Measurements from ENCODE around the gene CRYGN. TPM values are rescaled to one million over a fixed set of nuclear protein-coding genes. Genes with fewer than 3 reads are reported as not detected.

CRYGN gene
- total and polyA plus RNA-seq, 4 donors = under 0.01 to 0.02 TPM; not detected in 2

- H3K9ac ChIP-seq (ENCODE audit: low read depth in 1 of 2, low read length in 2 of 2) = no peak overlapping the region
- no peak overlapping the region for H3K4me3 ChIP-seq (ENCODE audit: low read depth in 1 of 3, low read length in 3 of 3)
- H3K9me3 ChIP-seq (ENCODE audit: control insufficient read depth in 4 of 4, low read length in 3 of 4) = no peaks in the 10 kb centered on the region
- H3K27me3 ChIP-seq (ENCODE audit: control insufficient read depth in 4 of 4, insufficient read depth in 4 of 4, low read length in 3 of 4) = no peaks in the 10 kb centered on the region
- 91% methylated on average over 2 of the region's 2 CpGs for WGBS
- H3K36me3 ChIP-seq (ENCODE audit: control insufficient read depth in 4 of 4, insufficient read depth in 3 of 4, low read depth in 1 of 4, low read length in 3 of 4) = peaks cover 7 to 39% (median 32%) of the 10 kb centered on the region in 4 donors
- TF ChIP-seq MAX (IDR thresholded peaks at IDR 0.05) = no peak
- no peak for TF ChIP-seq GABPA (IDR thresholded peaks at IDR 0.05 in 1 of 2, conservative IDR thresholded peaks at IDR 0.05 in 1 of 2)
- TF ChIP-seq, protein P1, sequence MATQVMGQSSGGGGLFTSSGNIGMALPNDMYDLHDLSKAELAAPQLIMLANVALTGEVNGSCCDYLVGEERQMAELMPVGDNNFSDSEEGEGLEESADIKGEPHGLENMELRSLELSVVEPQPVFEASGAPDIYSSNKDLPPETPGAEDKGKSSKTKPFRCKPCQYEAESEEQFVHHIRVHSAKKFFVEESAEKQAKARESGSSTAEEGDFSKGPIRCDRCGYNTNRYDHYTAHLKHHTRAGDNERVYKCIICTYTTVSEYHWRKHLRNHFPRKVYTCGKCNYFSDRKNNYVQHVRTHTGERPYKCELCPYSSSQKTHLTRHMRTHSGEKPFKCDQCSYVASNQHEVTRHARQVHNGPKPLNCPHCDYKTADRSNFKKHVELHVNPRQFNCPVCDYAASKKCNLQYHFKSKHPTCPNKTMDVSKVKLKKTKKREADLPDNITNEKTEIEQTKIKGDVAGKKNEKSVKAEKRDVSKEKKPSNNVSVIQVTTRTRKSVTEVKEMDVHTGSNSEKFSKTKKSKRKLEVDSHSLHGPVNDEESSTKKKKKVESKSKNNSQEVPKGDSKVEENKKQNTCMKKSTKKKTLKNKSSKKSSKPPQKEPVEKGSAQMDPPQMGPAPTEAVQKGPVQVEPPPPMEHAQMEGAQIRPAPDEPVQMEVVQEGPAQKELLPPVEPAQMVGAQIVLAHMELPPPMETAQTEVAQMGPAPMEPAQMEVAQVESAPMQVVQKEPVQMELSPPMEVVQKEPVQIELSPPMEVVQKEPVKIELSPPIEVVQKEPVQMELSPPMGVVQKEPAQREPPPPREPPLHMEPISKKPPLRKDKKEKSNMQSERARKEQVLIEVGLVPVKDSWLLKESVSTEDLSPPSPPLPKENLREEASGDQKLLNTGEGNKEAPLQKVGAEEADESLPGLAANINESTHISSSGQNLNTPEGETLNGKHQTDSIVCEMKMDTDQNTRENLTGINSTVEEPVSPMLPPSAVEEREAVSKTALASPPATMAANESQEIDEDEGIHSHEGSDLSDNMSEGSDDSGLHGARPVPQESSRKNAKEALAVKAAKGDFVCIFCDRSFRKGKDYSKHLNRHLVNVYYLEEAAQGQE (IDR thresholded peaks at IDR 0.05) = no peak
- TF ChIP-seq ZBTB33 (IDR thresholded peaks at IDR 0.05) = no peak
- TF ChIP-seq ATF3 (IDR thresholded peaks at IDR 0.05) = no peak
- TF ChIP-seq RAD21 (IDR thresholded peaks at IDR 0.05) = no peak
- TF ChIP-seq FOXA2 (IDR thresholded peaks at IDR 0.05) = no peak
- no peak for TF ChIP-seq RXRA (IDR thresholded peaks at IDR 0.05)
- no peak for TF ChIP-seq SP1 (IDR thresholded peaks at IDR 0.05)
- TF ChIP-seq FOXA1 (IDR thresholded peaks at IDR 0.05) = no peak
- no peak for TF ChIP-seq HNF4A (conservative IDR thresholded peaks at IDR 0.05)
- TF ChIP-seq HNF4G (IDR thresholded peaks at IDR 0.05) = no peak
- TF ChIP-seq YY1 (IDR thresholded peaks at IDR 0.05) = no peak
- no peak for TF ChIP-seq EGR1 (IDR thresholded peaks at IDR 0.05; ENCODE audit: low read depth in 2 of 2)
- no peak for TF ChIP-seq TAF1 (conservative IDR thresholded peaks at IDR 0.05)
- no peak for TF ChIP-seq JUND (IDR thresholded peaks at IDR 0.05)
- TF ChIP-seq NR2F2 (IDR thresholded peaks at IDR 0.05) = no peak
- no peak for TF ChIP-seq CTCF (IDR thresholded peaks at IDR 0.05; ENCODE audit: low read depth, low read length, missing input control)
- no peak overlapping the region for H3K27ac ChIP-seq (ENCODE audit: low read depth in 1 of 2, low read length in 2 of 2)
- H3K4me1 ChIP-seq (ENCODE audit: control insufficient read depth in 4 of 4, insufficient read depth in 4 of 4, low read length in 3 of 4) = peaks cover 0 to 4% (median 2%) of the 10 kb centered on the region in 4 donors
- no peak for DNase-seq (ENCODE audit: low spot score)
Measured at GRCh38 chr7:151487228-151487627, 47.3 kb upstream of the CRYGN start.

All from liver (tissue), 9 donors.